Measurements from ENCODE around the gene ABTB2. TPM values are rescaled to one million over a fixed set of nuclear protein-coding genes. Genes with fewer than 3 reads are reported as not detected.

Gene ABTB2
- total RNA-seq, 3 donors from 2014 or later = 7.7 to 9.0 (median 8.6) TPM

DNA sequence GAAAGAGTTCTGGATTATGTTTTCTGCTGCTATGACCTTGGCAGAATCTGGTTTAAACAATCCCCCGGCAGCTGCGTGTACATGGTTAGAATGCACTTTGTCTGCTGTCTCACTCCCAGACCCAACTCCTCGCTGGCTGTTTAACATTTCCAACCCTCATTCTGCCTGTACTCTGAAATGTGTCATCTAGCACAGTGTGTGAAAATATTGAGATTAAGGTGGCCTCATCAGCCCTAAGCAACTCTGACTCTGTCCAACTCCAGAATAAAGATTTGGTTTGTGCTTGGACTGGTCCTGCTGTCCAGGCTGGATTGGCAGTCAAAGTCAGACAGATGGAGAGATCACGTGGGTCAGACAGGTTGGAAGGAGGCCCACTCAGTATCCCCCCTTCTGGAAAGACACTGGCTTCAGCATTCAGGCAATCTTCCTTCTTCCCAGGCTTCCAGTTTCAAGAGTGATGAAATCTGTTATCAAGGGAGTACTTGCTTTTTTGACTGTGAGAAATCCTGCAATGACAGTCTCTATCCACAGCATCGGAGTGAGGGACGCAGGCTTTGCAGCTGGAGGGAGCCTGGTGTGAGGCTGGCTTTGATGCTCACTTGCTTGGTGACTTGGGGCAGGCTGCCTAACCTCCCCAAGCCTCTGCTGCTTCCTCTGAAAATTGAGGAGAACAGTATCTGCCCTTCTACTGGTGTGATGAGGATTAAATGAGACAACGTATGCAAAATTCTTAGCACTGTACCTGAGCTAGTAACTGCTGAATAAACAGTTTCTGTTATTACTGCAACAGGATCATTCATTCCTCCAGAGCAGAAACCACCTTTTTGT lies 29.8 kb downstream of the ABTB2 start:
- Mint-ChIP-seq H3K4me1 (ENCODE audit: low read depth) (no peaks in the 10 kb centered on the region), H3K4me3 (no peak overlapping the region), H3K9me3 (no peaks in the 10 kb centered on the region), H3K27me3 (ENCODE audit: low read depth) (peaks cover 8% of the 10 kb centered on the region), H3K36me3 (ENCODE audit: insufficient read depth) (no peaks in the 10 kb centered on the region)
- ATAC-seq (no peak), DNase-seq (no peak)

GRCh38 chr11:34324466-34324865 lies 33.3 kb downstream of the ABTB2 start:
- H3K36me3 Mint-ChIP-seq (ENCODE audit: insufficient read depth) = no peaks in the 10 kb centered on the region
- H3K4me3 Mint-ChIP-seq = no peak overlapping the region
- peaks cover 3% of the 10 kb centered on the region for H3K27me3 Mint-ChIP-seq (ENCODE audit: low read depth)
- H3K4me1 Mint-ChIP-seq (ENCODE audit: low read depth) = no peaks in the 10 kb centered on the region
- ATAC-seq (no peak), DNase-seq (no peak)
- no peaks in the 10 kb centered on the region for H3K9me3 Mint-ChIP-seq

GRCh38 chr11:34323601-34324000 lies 34.2 kb downstream of the ABTB2 start:
- ATAC-seq (no peak), DNase-seq (no peak)
- no peaks in the 10 kb centered on the region for H3K9me3 Mint-ChIP-seq
- no peak overlapping the region for H3K4me3 Mint-ChIP-seq
- H3K36me3 Mint-ChIP-seq (ENCODE audit: insufficient read depth) = no peaks in the 10 kb centered on the region
- H3K4me1 Mint-ChIP-seq (ENCODE audit: low read depth) = no peaks in the 10 kb centered on the region
- H3K27me3 Mint-ChIP-seq (ENCODE audit: low read depth) = peaks cover 3% of the 10 kb centered on the region

GRCh38 chr11:34318111-34319037 lies 39.4 kb downstream of the ABTB2 start:
- Mint-ChIP-seq H3K9me3 (no peaks in the 10 kb centered on the region), H3K27me3 (ENCODE audit: low read depth) (peaks cover 3% of the 10 kb centered on the region), H3K4me3 (no peak overlapping the region), H3K4me1 (ENCODE audit: low read depth) (peaks cover 4% of the 10 kb centered on the region), H3K36me3 (ENCODE audit: insufficient read depth) (no peaks in the 10 kb centered on the region)
- ATAC-seq (no peak), DNase-seq (no peak)

DNA sequence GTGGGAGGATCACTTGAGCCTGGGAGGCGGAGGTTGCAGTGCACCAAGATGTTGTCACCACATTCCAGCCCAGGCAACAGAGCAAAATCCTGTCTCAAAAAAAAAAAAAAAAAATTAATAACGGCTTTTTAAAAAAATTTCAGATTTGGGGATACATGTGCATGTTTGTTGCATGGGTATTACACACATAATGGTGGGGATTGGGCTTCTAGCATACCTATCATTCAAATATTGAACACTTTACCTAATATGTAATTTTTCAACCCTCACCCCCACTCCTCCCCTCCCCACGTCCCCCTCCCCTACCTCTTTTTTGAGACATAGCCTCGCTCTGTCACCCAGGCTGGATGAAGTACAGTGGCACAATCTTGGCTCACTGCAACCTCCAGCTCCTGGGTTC lies 40.1 kb downstream of the ABTB2 start:
- Mint-ChIP-seq H3K9me3 (no peaks in the 10 kb centered on the region), H3K4me3 (no peak overlapping the region), H3K36me3 (ENCODE audit: insufficient read depth) (no peaks in the 10 kb centered on the region), H3K27me3 (ENCODE audit: low read depth) (peaks cover 3% of the 10 kb centered on the region), H3K4me1 (ENCODE audit: low read depth) (peaks cover 11% of the 10 kb centered on the region)
- DNase-seq (no peak), ATAC-seq (no peak)

GRCh38 chr11:34317036-34317360 lies 40.8 kb downstream of the ABTB2 start:
- ATAC-seq = no peak
- H3K36me3 Mint-ChIP-seq (ENCODE audit: insufficient read depth) = no peaks in the 10 kb centered on the region
- no peak overlapping the region for H3K4me3 Mint-ChIP-seq
- peaks cover 11% of the 10 kb centered on the region for H3K4me1 Mint-ChIP-seq (ENCODE audit: low read depth)
- H3K9me3 Mint-ChIP-seq = no peaks in the 10 kb centered on the region
- no peak for DNase-seq
- H3K27me3 Mint-ChIP-seq (ENCODE audit: low read depth) = peaks cover 3% of the 10 kb centered on the region

DNA sequence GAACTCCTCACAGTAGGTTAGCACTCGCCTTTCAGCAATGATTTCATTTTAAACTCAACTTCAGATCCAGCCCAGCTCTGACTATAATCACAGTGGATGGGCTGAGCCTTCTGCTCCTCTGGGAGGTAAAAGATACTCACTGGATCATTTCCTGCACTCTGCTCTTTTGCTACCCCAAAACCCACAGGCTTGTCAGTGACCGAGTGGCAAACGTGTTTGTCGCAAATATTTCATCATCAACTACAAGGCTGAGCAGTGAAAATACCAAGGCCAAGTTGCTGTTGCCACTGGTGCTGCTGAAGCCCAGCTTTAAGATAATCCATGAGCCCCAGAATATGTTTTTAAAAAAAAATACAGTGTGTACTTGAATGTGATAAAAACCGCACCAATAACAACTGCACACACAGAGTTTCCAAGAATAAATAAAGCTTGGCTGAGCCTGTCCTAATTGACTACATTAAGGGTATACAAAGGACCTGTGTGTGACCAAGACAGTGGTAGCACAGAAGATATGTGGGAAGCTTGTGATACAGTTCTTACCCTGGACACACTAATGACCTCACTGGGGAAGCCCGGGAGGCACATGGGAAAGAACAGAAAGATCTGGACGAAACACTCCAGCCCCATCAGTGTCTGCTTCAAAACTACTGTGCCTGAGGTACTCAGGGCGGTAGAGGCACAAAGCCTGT lies 41.3 kb downstream of the ABTB2 start:
- ATAC-seq (no peak), DNase-seq (no peak)
- H3K9me3 Mint-ChIP-seq = no peaks in the 10 kb centered on the region
- H3K4me3 Mint-ChIP-seq = no peak overlapping the region
- no peaks in the 10 kb centered on the region for H3K36me3 Mint-ChIP-seq (ENCODE audit: insufficient read depth)
- peaks cover under 1% of the 10 kb centered on the region for H3K27me3 Mint-ChIP-seq (ENCODE audit: low read depth)
- H3K4me1 Mint-ChIP-seq (ENCODE audit: low read depth) = peaks cover 11% of the 10 kb centered on the region

- no peaks in the 10 kb centered on the region for H3K9me3 Mint-ChIP-seq
- no peaks in the 10 kb centered on the region for H3K27me3 Mint-ChIP-seq (ENCODE audit: low read depth)
- peaks cover 11% of the 10 kb centered on the region for H3K4me1 Mint-ChIP-seq (ENCODE audit: low read depth)
- ATAC-seq (no peak), DNase-seq (no peak)
- no peaks in the 10 kb centered on the region for H3K36me3 Mint-ChIP-seq (ENCODE audit: insufficient read depth)
- no peak overlapping the region for H3K4me3 Mint-ChIP-seq
Measured at GRCh38 chr11:34315394-34315793, 42.4 kb downstream of the ABTB2 start.

- Mint-ChIP-seq H3K4me1 (ENCODE audit: low read depth) (peaks cover 11% of the 10 kb centered on the region), H3K36me3 (ENCODE audit: insufficient read depth) (no peaks in the 10 kb centered on the region), H3K9me3 (no peaks in the 10 kb centered on the region), H3K4me3 (no peak overlapping the region), H3K27me3 (ENCODE audit: low read depth) (no peaks in the 10 kb centered on the region)
- ATAC-seq (no peak), DNase-seq (no peak)
Measured at GRCh38 chr11:34314936-34315335, 42.9 kb downstream of the ABTB2 start.

GRCh38 chr11:34314176-34314575 lies 43.6 kb downstream of the ABTB2 start:
- Mint-ChIP-seq H3K9me3 (no peaks in the 10 kb centered on the region), H3K4me3 (no peak overlapping the region), H3K27me3 (ENCODE audit: low read depth) (no peaks in the 10 kb centered on the region), H3K36me3 (ENCODE audit: insufficient read depth) (no peaks in the 10 kb centered on the region), H3K4me1 (ENCODE audit: low read depth) (peaks cover 12% of the 10 kb centered on the region)
- DNase-seq (no peak), ATAC-seq (no peak)

- H3K27me3 Mint-ChIP-seq (ENCODE audit: low read depth) = no peaks in the 10 kb centered on the region
- peaks cover 20% of the 10 kb centered on the region for H3K4me1 Mint-ChIP-seq (ENCODE audit: low read depth)
- no peak for ATAC-seq
- no peaks in the 10 kb centered on the region for H3K9me3 Mint-ChIP-seq
- no peak overlapping the region for H3K4me3 Mint-ChIP-seq
- H3K36me3 Mint-ChIP-seq (ENCODE audit: insufficient read depth) = no peaks in the 10 kb centered on the region
- no peak for DNase-seq
Measured at GRCh38 chr11:34313099-34313517, 44.7 kb downstream of the ABTB2 start.

DNA sequence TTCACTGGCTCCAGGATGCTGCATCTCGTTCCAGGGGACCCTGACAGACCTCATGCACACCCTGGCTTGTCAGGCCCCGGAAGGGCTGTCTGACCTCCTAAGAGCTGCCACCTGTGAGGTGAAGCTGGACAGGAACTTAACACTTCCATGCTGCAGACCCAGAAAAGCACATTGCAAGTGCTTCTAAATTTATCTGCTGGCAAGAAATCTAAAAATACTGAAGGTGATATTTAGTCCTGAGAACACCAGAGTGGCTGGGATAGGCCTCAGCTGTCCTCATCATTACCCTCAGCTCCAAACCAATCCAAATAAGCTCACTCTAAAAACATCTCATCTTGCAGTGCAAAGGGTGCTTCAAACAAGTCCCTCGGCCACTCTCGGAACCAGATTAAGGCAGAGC lies 46.7 kb downstream of the ABTB2 start:
- Mint-ChIP-seq H3K4me1 (ENCODE audit: low read depth) (peaks cover 22% of the 10 kb centered on the region), H3K36me3 (ENCODE audit: insufficient read depth) (no peaks in the 10 kb centered on the region), H3K4me3 (no peak overlapping the region), H3K27me3 (ENCODE audit: low read depth) (no peaks in the 10 kb centered on the region), H3K9me3 (no peaks in the 10 kb centered on the region)
- ATAC-seq (no peak), DNase-seq (no peak)

DNA sequence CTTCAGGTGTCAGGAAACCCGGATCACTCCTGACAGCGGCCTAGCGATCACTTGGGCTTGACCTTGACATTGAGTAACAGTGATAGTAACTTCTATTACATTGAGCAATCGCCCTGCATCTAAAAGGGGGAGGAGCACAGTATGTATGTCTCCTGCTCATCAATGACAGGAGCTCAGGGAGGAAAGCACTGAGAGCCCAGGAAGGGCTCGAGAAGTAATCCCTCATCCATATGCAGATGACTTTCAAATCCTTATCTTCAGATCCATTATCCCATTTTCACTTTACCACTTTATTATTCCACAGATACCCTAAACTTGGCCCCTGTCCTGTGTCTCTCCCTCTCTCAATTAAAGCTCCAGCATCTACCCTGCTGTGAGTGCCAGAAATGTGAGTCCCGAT lies 47.8 kb downstream of the ABTB2 start:
- ATAC-seq (no peak), DNase-seq (no peak)
- H3K36me3 Mint-ChIP-seq (ENCODE audit: insufficient read depth) = no peaks in the 10 kb centered on the region
- peaks cover 22% of the 10 kb centered on the region for H3K4me1 Mint-ChIP-seq (ENCODE audit: low read depth)
- no peak overlapping the region for H3K4me3 Mint-ChIP-seq
- no peaks in the 10 kb centered on the region for H3K27me3 Mint-ChIP-seq (ENCODE audit: low read depth)
- no peaks in the 10 kb centered on the region for H3K9me3 Mint-ChIP-seq

DNA sequence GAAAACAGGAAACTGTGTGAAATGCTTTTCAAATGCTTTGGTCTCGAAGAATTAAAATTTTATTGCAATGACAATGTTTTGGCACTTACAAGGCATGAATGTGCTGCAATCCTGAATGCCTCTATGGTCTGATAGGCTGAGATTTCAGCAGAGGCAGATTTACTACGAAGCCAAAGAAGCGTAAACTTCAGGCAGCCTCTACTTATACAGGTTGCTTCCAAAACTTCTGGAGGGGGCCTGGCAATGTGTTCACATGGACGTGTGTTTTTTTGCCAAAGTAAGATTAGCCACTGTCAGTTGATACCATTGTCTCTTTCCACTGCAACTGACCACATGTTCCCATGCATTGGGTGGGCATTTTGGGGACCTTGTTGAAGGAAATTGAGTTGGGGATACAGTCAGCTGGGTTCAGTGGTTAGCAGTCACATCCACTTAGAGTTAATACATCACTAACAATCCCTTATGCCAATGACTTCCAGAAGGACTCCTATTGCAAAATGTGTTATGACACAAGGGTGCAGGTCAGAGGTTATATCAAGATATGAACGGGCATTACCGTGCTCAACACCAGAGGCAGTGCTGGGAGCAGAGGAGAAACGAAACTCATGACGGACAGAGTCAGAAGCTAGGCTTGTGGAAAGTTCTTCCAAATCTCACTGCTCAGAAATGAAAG lies 48.8 kb downstream of the ABTB2 start:
- no peak for DNase-seq
- H3K4me3 Mint-ChIP-seq = no peak overlapping the region
- ATAC-seq = no peak
- H3K9me3 Mint-ChIP-seq = no peaks in the 10 kb centered on the region
- H3K36me3 Mint-ChIP-seq (ENCODE audit: insufficient read depth) = no peaks in the 10 kb centered on the region
- peaks cover 22% of the 10 kb centered on the region for H3K4me1 Mint-ChIP-seq (ENCODE audit: low read depth)
- no peaks in the 10 kb centered on the region for H3K27me3 Mint-ChIP-seq (ENCODE audit: low read depth)

All from activated T-cell treated with anti-CD3 and anti-CD28 coated beads, Interleukin-2, amount 50 U/mL, for 4 hours (primary cell).